Left lung (tissue), 10 donors: Measurements from ENCODE around the gene APMAP. TPM values are rescaled to one million over a fixed set of nuclear protein-coding genes. Genes with fewer than 3 reads are reported as not detected.
A peak's percentile ranks its signal among the peaks of the same experiment; 100 is the strongest.

Source experiments
- ATAC-seq: fragments of 200-7000 bp; cut with Tn5 transposase; one replicate; pipeline ENCODE4 v1.9.1; 2020; ENCODE audit warnings: moderate library complexity
- DNase-seq, 4 donors: peaks; one replicate each; pipeline ENCODE4 v3.0.0-alpha.2; 2013 to 2020
- H3K27ac ChIP-seq, 2 donors: fragments of 200-600 bp; sonication (generic) in 1 of 2; one replicate each; pipeline versions ENCODE4 v1.5.0 to v1.8.0; 2020 to 2021
- H3K27me3 ChIP-seq, 2 donors: fragments of 200-600 bp; sonication (generic) in 1 of 2; one replicate each; pipeline versions ENCODE4 v1.5.0 to v1.8.0; 2020 to 2021
- H3K36me3 ChIP-seq, 2 donors: fragments of 200-600 bp; sonication (generic) in 1 of 2; one replicate each; pipeline versions ENCODE4 v1.5.0 to v1.8.0; 2020 to 2021
- H3K4me1 ChIP-seq, 2 donors: fragments of 200-600 bp; one replicate each; pipeline ENCODE4 v1.8.0; 2021
- H3K4me3 ChIP-seq, 2 donors: fragments of 200-600 bp; sonication (generic) in 1 of 2; one replicate each; pipeline versions ENCODE4 v1.5.0 to v1.8.0; 2020 to 2021; ENCODE audit warnings: mild to moderate bottlenecking in 1 of 2
- H3K9me3 ChIP-seq, 2 donors: fragments of 200-600 bp; sonication (generic) in 1 of 2; one replicate each; pipeline versions ENCODE4 v1.5.0 to v1.8.0; 2020 to 2021
- intact Hi-C, 2 donors: fragments of 100-400 bp; cut with DNase I; formaldehyde crosslinking; loops; one replicate each; pipeline versions ENCODE4 v1.11.2 to v1.14.2; 2022
- polyA plus RNA-seq, 6 donors: library from polyadenylated mRNA; unstranded; fragments of 120-200 nt; gene quantifications; one replicate each; pipeline ENCODE4 v1.2.1, GENCODE V29; 2013; ENCODE audit not compliant: insufficient read length in 6 of 6
- total RNA-seq, 2 donors: library from RNA; stranded (reverse); fragmentation: NEBNext Ultra II Directional; extraction: Animal tissue kit (Norgen Biotek cat#: 25700); gene quantifications; one replicate each; pipeline ENCODE4 v1.2.1, GENCODE V29; 2021
- TF ChIP-seq, protein P1 (sequence below), 2 donors: fragments of 200-600 bp; sonication (generic) in 1 of 2; IDR thresholded peaks; one replicate each; pipeline versions ENCODE4 v1.5.0 to v1.8.0; 2021; ENCODE audit warnings: antibody characterized with exemption in 2 of 2
- donor health status: DM: no; HTN: yes; CAD: no.
- donor health status: DM: no; HTN: no; CAD: no.

APMAP gene
- total and polyA plus RNA-seq, 8 donors: 76.2 to 90.2 (median 83.1) TPM

- Histone ChIP-seq H3K27ac (no peak overlapping the region), H3K4me1 (peaks cover 0 to 40% of the 10 kb centered on the region in 2 donors), H3K4me3 (no peak overlapping the region), H3K27me3 (peaks cover 0 to 8% of the 10 kb centered on the region in 2 donors), H3K36me3 (peaks cover 0 to 54% of the 10 kb centered on the region in 2 donors), H3K9me3 (no peaks in the 10 kb centered on the region)
- DNase-seq (no peak), ATAC-seq (no peak)
- intact Hi-C loops: no loop called here
- TF ChIP-seq, protein P1, sequence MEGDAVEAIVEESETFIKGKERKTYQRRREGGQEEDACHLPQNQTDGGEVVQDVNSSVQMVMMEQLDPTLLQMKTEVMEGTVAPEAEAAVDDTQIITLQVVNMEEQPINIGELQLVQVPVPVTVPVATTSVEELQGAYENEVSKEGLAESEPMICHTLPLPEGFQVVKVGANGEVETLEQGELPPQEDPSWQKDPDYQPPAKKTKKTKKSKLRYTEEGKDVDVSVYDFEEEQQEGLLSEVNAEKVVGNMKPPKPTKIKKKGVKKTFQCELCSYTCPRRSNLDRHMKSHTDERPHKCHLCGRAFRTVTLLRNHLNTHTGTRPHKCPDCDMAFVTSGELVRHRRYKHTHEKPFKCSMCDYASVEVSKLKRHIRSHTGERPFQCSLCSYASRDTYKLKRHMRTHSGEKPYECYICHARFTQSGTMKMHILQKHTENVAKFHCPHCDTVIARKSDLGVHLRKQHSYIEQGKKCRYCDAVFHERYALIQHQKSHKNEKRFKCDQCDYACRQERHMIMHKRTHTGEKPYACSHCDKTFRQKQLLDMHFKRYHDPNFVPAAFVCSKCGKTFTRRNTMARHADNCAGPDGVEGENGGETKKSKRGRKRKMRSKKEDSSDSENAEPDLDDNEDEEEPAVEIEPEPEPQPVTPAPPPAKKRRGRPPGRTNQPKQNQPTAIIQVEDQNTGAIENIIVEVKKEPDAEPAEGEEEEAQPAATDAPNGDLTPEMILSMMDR (IDR thresholded peaks at IDR 0.05): no peak
Measured at GRCh38 chr20:24956001-24956841, 36.3 kb downstream of the APMAP start.

DNA sequence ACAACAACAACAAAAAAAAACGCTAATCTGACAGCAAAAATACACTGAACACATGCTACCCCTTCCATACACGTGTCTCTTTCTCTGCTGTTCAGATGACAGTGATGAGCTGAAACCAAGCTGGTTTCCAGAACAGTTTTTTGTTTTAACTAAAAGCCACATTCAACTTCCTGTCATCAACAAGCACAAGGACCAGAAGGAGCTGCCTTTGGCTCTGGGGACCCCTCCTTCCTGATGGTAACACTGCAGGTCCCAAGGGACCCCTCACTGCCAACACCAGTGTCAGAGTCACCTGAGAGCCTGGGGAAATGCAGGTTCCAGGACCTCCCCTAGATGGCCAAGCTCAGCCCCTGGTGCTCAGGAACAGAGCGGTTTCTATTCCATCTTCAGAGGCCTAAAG lies 37.5 kb downstream of the APMAP start:
- intact Hi-C loops: no loop called here
- DNase-seq (no peak), ATAC-seq (no peak)
- Histone ChIP-seq H3K27me3 (peaks cover 0 to 19% of the 10 kb centered on the region in 2 donors), H3K9me3 (no peaks in the 10 kb centered on the region), H3K4me1 (peaks cover 0 to 43% of the 10 kb centered on the region in 2 donors), H3K4me3 (no peak overlapping the region), H3K27ac (peak overlapping the region in 1 of 2 donors; percentile 84), H3K36me3 (peaks cover 0 to 42% of the 10 kb centered on the region in 2 donors)
- TF ChIP-seq, protein P1 (IDR thresholded peaks at IDR 0.05): no peak

- no peaks in the 10 kb centered on the region for H3K9me3 ChIP-seq
- intact Hi-C loops: no loop called here
- H3K27me3 ChIP-seq: peaks cover 0 to 24% of the 10 kb centered on the region in 2 donors
- H3K36me3 ChIP-seq: peaks cover 0 to 38% of the 10 kb centered on the region in 2 donors
- TF ChIP-seq, protein P1 (IDR thresholded peaks at IDR 0.05): no peak
- ATAC-seq (no peak), DNase-seq (no peak)
- H3K4me3 ChIP-seq: no peak overlapping the region
- peaks cover 0 to 48% of the 10 kb centered on the region in 2 donors for H3K4me1 ChIP-seq
- peak overlapping the region in 1 of 2 donors; percentile 84 for H3K27ac ChIP-seq
Measured at GRCh38 chr20:24954566-24954965, 38.0 kb downstream of the APMAP start.

- Histone ChIP-seq H3K9me3 (no peaks in the 10 kb centered on the region), H3K4me3 (no peak overlapping the region), H3K27ac (peak overlapping the region in 1 of 2 donors; percentile 84), H3K4me1 (peaks cover 0 to 52% of the 10 kb centered on the region in 2 donors), H3K27me3 (peaks cover 0 to 27% of the 10 kb centered on the region in 2 donors), H3K36me3 (peaks cover 0 to 33% of the 10 kb centered on the region in 2 donors)
- ATAC-seq (no peak), DNase-seq (no peak)
- intact Hi-C loops: no loop called here
- TF ChIP-seq, protein P1 (IDR thresholded peaks at IDR 0.05): no peak
Measured at GRCh38 chr20:24954151-24954550, 38.4 kb downstream of the APMAP start.

DNA sequence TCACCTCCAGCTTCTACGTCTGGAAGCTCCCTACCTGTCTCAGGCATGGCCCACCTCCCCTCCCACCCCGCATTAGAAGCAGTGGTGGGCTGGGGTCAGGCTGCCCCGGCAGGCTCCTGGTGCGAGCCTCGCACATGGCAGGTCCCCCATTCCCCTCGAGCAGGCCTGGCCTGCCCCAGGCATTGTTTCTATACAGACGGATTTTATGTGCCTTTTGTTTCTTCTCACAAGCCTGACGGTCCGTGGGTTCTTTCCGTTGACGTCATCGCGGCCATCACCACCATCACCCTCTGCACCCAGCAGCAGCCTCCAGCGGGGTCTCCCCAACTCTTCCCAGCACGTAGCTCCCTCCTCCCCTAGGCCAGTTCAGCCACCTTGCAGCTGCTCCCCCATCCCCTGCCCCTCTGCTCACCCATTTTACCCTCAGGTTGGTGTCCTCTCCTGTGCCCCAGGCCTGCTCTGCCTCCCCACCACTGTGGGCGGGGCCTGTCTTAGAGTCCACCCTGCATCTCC lies 38.9 kb downstream of the APMAP start:
- no peaks in the 10 kb centered on the region for H3K9me3 ChIP-seq
- peaks cover 0 to 27% of the 10 kb centered on the region in 2 donors for H3K27me3 ChIP-seq
- H3K27ac ChIP-seq: peak overlapping the region in 1 of 2 donors; percentile 84
- TF ChIP-seq, protein P1 (IDR thresholded peaks at IDR 0.05): no peak
- no peak overlapping the region for H3K4me3 ChIP-seq
- intact Hi-C loops: no loop called here
- H3K4me1 ChIP-seq: peaks cover 0 to 53% of the 10 kb centered on the region in 2 donors
- DNase-seq (no peak), ATAC-seq (no peak)
- peaks cover 0 to 29% of the 10 kb centered on the region in 2 donors for H3K36me3 ChIP-seq
